Vagina (tissue), 2 donors: ENCODE measurements around the gene PTPRN2. TPM values are rescaled to one million over a fixed set of nuclear protein-coding genes. Genes with fewer than 3 reads are reported as not detected.

Experiments
- DNase-seq, 2 donors: peaks; one replicate each; pipeline ENCODE4 v3.0.0-alpha.2; 2017; ENCODE audit errors: extremely low spot score in 2 of 2
- H3K27ac ChIP-seq: fragments of 200-600 bp; sonication (generic); one replicate; pipeline ENCODE4 v1.5.1; 2019
- H3K27me3 ChIP-seq: fragments of 200-600 bp; sonication (generic); one replicate; pipeline ENCODE4 v1.5.1; 2019
- H3K36me3 ChIP-seq, 2 donors: fragments of 200-600 bp; sonication (generic); one replicate each; pipeline ENCODE4 v1.5.1; 2017 to 2019
- H3K4me1 ChIP-seq: fragments of 200-600 bp; sonication (generic); one replicate; pipeline ENCODE4 v1.5.1; 2019
- H3K4me3 ChIP-seq, 2 donors: fragments of 200-600 bp; sonication (generic); 1 replicate in 1 of 2; 2 replicates in 1 of 2; pipeline ENCODE4 v1.5.1; 2016 to 2019
- H3K9me3 ChIP-seq: fragments of 200-600 bp; sonication (generic); one replicate; pipeline ENCODE4 v1.5.1; 2019
- POLR2A ChIP-seq, 2 donors: fragments of 450-650 bp; IDR thresholded peaks; one replicate each; pipeline ENCODE4 v1.6.1; 2017; ENCODE audit warnings: antibody characterized with exemption in 2 of 2, mild to moderate bottlenecking in 2 of 2, moderate library complexity in 2 of 2
- POLR2AphosphoS5 ChIP-seq, 2 donors: sonication (generic); formaldehyde crosslinking; IDR thresholded peaks; one replicate each; pipeline ENCODE4 v1.9.0; 2017; ENCODE audit warnings: antibody characterized with exemption in 2 of 2, mild to moderate bottlenecking in 2 of 2, low read depth in 1 of 2; ENCODE audit not compliant: insufficient read depth in 1 of 2
- intact Hi-C: fragments of 100-400 bp; cut with DNase I; formaldehyde crosslinking; loops from one replicate; pipeline ENCODE4 v1.15.1; 2023
- total RNA-seq: library from RNA; depleted of rRNA; stranded (reverse); fragments of >200 nt; gene quantifications from one replicate; pipeline ENCODE4 v1.2.3, GENCODE V29; 2016
- TF ChIP-seq, protein P1 (sequence below), 3 experiments: fragments of 450-650 bp in 2 of 3; fragments of 200-600 bp in 1 of 3; sonication (generic) in 1 of 3; IDR thresholded peaks; one replicate each; pipeline ENCODE4 v1.5.1; 2017 to 2019; ENCODE audit warnings: antibody characterized with exemption in 3 of 3, mild to moderate bottlenecking in 2 of 3, moderate library complexity in 2 of 3

Gene PTPRN2
- total RNA-seq, 1 donor from 2014 or later, result 7.4 TPM

DNA sequence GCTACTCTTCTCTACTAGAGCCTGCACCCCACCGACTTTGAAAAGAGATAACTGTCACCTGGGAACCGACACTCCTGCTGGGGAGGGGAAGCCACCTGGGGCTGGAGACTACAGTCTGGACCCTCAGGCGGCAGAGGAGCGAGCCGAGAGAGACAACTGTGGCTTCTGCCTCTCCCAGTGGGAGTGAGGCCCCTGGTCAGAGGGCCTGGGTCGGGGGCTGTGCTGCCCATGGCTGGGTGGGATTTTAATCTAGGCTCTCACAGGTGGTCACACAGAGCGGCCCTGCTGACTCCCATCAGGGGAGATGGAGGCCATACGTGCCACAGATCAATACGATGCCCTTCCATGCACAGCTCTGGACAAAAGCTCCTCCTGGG, 878.7 kb downstream of the PTPRN2 start:
- DNase-seq, result no peak
- Histone ChIP-seq H3K4me1 (no peaks in the 10 kb centered on the region), H3K9me3 (no peaks in the 10 kb centered on the region), H3K36me3 (no peaks in the 10 kb centered on the region), H3K27me3 (no peaks in the 10 kb centered on the region), H3K27ac (no peak overlapping the region), H3K4me3 (no peak overlapping the region)
- intact Hi-C loops, result no loop called here
- TF ChIP-seq, protein P1, sequence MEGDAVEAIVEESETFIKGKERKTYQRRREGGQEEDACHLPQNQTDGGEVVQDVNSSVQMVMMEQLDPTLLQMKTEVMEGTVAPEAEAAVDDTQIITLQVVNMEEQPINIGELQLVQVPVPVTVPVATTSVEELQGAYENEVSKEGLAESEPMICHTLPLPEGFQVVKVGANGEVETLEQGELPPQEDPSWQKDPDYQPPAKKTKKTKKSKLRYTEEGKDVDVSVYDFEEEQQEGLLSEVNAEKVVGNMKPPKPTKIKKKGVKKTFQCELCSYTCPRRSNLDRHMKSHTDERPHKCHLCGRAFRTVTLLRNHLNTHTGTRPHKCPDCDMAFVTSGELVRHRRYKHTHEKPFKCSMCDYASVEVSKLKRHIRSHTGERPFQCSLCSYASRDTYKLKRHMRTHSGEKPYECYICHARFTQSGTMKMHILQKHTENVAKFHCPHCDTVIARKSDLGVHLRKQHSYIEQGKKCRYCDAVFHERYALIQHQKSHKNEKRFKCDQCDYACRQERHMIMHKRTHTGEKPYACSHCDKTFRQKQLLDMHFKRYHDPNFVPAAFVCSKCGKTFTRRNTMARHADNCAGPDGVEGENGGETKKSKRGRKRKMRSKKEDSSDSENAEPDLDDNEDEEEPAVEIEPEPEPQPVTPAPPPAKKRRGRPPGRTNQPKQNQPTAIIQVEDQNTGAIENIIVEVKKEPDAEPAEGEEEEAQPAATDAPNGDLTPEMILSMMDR (IDR thresholded peaks at IDR 0.05), result no peak
- TF ChIP-seq POLR2A (IDR thresholded peaks at IDR 0.05) (no peak), POLR2AphosphoS5 (IDR thresholded peaks at IDR 0.05; ENCODE audit: insufficient read depth in 1 of 2, low read depth in 1 of 2) (no peak)

DNA sequence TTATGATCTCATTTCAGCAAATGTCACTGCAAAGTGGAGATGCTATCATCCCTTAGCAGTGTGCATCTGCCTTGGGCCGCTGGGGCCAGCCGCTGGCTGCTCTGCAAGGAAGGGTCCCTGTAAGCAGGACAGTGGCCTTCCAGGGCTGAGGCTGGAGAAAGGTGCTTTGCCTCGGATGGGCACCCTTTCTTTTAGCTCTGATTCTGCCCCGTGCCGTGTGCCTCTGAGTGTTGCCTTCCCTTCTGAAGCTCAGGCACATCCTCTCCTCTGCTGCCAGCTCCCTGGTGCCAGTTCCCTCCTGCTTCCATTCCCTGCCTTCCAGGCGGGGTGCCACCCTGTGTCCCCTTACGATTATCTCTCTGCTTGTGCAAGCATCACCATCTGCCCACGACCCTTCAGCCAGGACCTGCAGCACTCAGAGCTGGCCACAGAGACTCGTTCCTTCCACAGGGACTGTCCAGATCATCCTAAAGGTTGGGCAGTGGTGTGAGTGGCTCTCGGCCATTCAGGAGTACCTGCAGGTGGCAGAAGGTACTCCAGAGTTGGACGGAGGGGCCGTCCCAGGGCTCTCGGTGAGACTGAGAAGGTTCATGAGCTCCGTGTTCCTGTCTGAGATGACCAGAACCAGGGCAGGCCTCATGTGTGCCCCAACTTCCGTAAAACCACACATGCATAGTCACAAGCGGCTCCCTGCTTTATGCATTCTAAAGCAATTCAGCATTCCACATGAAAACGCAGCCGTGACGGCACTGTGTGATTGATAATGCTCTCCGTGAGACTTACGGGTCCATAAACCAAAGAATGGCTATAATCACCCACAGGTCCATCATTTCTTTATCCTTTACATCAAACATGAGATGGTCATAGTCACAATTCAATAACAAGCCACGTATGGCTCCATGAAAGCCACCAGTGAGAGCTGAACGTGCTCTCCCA, 879.4 kb downstream of the PTPRN2 start:
- Histone ChIP-seq H3K27ac (no peak overlapping the region), H3K4me1 (no peaks in the 10 kb centered on the region), H3K27me3 (no peaks in the 10 kb centered on the region), H3K9me3 (no peaks in the 10 kb centered on the region), H3K4me3 (no peak overlapping the region), H3K36me3 (no peaks in the 10 kb centered on the region)
- TF ChIP-seq, protein P1 (IDR thresholded peaks at IDR 0.05), result no peak
- intact Hi-C loops, result no loop called here
- DNase-seq, result no peak

DNA sequence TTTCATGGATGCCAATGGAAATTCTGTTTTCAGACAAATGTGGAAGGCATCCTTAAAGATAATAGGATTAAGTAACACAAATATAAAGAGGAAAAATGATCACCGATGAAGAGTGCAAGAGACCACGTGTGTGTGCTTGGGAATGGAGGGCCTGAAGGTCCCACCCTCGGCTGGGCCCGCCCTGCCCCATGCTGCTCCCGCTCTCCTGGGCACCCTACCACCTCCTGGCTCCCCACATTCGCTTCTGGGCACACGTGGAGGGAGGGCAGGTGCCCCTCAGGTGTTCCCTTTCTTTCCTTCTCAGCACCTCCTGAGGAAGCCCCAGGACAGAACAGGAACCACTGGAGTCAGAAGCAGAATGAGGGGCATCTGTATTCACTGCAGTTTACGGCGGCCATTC, 883.3 kb downstream of the PTPRN2 start:
- no peak for TF ChIP-seq POLR2A (IDR thresholded peaks at IDR 0.05)
- TF ChIP-seq, protein P1 (IDR thresholded peaks at IDR 0.05), result no peak
- TF ChIP-seq POLR2AphosphoS5 (IDR thresholded peaks at IDR 0.05; ENCODE audit: insufficient read depth in 1 of 2, low read depth in 1 of 2), result no peak
- Histone ChIP-seq H3K36me3 (no peaks in the 10 kb centered on the region), H3K4me3 (no peak overlapping the region), H3K27me3 (no peaks in the 10 kb centered on the region), H3K27ac (no peak overlapping the region), H3K9me3 (no peaks in the 10 kb centered on the region), H3K4me1 (no peaks in the 10 kb centered on the region)
- no peak for DNase-seq
- intact Hi-C loops, result no loop called here

DNA sequence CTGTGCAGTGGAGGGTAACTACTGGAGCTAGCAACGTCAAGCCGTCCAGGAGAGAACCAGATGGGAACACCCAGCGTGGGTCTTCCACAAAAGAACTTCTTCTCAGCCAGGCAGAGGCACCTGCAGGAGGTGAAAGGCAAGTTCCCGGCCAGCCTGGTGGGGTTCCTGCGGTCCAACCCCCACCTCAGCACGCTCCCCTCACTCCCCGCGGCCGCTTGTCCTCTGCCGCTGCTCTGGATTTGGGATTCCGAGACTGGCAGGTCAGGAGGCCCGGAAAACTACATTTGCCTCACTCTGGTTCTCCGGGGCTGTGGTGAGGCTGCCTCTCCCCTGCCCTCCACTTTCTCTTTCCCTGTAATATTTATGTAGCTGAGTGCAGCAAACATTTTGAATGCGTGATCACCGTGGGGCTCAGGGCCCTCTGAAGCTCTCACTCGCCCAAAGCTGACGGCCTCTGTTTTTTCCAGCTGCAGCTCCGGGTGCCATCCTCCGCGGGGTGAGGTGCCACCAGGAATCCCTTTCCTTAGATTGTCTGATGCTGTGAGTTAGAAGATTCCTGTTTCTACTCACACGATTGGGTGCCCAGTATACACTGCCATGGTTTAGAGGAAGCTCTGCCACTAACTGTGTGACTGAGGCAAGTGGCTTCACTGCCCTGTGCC, 884.0 kb downstream of the PTPRN2 start:
- no peak for DNase-seq
- H3K27me3 ChIP-seq, result no peaks in the 10 kb centered on the region
- TF ChIP-seq POLR2A (IDR thresholded peaks at IDR 0.05) (no peak), POLR2AphosphoS5 (IDR thresholded peaks at IDR 0.05; ENCODE audit: insufficient read depth in 1 of 2, low read depth in 1 of 2) (no peak)
- TF ChIP-seq, protein P1 (IDR thresholded peaks at IDR 0.05), result no peak
- no peaks in the 10 kb centered on the region for H3K36me3 ChIP-seq
- no peaks in the 10 kb centered on the region for H3K4me1 ChIP-seq
- H3K4me3 ChIP-seq, result no peak overlapping the region
- no peak overlapping the region for H3K27ac ChIP-seq
- intact Hi-C loops, result no loop called here
- H3K9me3 ChIP-seq, result no peaks in the 10 kb centered on the region

DNA sequence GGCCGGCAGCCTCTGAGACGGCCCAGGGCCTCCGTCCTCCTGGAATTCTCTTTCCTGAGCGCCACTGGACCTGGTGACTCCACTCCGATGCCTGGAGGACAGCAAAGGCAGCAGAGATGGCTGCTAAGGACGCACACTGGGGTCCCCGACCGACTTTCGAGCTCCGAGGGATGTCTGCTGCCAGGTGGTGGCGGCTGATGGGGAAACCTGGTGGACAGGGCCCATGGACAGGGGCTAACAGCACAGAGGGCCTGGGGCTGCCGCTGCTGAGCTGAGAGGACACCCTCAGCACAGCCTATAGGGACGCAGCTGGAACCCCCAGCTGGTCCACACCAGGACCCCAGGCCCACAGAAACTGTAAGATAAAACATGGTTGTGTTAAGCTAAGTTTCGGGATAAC, 884.5 kb downstream of the PTPRN2 start:
- no peak overlapping the region for H3K27ac ChIP-seq
- H3K9me3 ChIP-seq, result no peaks in the 10 kb centered on the region
- intact Hi-C loops, result no loop called here
- H3K4me1 ChIP-seq, result no peaks in the 10 kb centered on the region
- H3K27me3 ChIP-seq, result no peaks in the 10 kb centered on the region
- no peak overlapping the region for H3K4me3 ChIP-seq
- TF ChIP-seq POLR2A (IDR thresholded peaks at IDR 0.05), result no peak
- TF ChIP-seq POLR2AphosphoS5 (IDR thresholded peaks at IDR 0.05; ENCODE audit: insufficient read depth in 1 of 2, low read depth in 1 of 2), result no peak
- H3K36me3 ChIP-seq, result no peaks in the 10 kb centered on the region
- no peak for DNase-seq
